Activated CD4-positive, alpha-beta memory T cell treated with anti-CD3 and anti-CD28 coated beads, Interleukin-2, amount 10 ng/mL, durations not matched to agents 7 days and 5 days (primary cell): ENCODE measurements around the gene PARVG. TPM values are rescaled to one million over a fixed set of nuclear protein-coding genes. Genes with fewer than 3 reads are reported as not detected.

Source experiments
- CTCF ChIA-PET: fragments of 350-600 bp; sonication (Branson Sonifier 250); formaldehyde crosslinking; loops from one replicate; lab custom pipeline; 2021; ENCODE audit warnings: antibody characterized with exemption, inconsistent platforms; lab: Charles Lee
- POLR2A ChIA-PET: fragments of 350-600 bp; sonication (Branson Sonifier 250); formaldehyde crosslinking; loops from one replicate; lab custom pipeline; 2021; ENCODE audit warnings: antibody characterized with exemption; lab: Charles Lee
- DNase-seq: peaks from one replicate; pipeline ENCODE4 v3.0.0-alpha.2; 2020
- H3K27ac Mint-ChIP-seq: one replicate; pipeline ENCODE4 v1.8.0; 2021; ENCODE audit warnings: mild to moderate bottlenecking, mixed read lengths
- H3K27me3 Mint-ChIP-seq: one replicate; pipeline ENCODE4 v1.8.0; 2021; ENCODE audit warnings: mixed read lengths
- H3K36me3 Mint-ChIP-seq: one replicate; pipeline ENCODE4 v1.8.0; 2021; ENCODE audit warnings: low read depth, mixed read lengths
- H3K4me1 Mint-ChIP-seq: one replicate; pipeline ENCODE4 v1.8.0; 2021; ENCODE audit warnings: mixed read lengths
- H3K4me3 Mint-ChIP-seq: one replicate; pipeline ENCODE4 v1.8.0; 2021; ENCODE audit warnings: mild to moderate bottlenecking, mixed read lengths
- H3K9me3 Mint-ChIP-seq: one replicate; pipeline ENCODE4 v1.8.0; 2021; ENCODE audit warnings: mixed read lengths
- total RNA-seq, 2 experiments: library from RNA; stranded (reverse); gene quantifications; one replicate each; pipeline ENCODE4 v1.2.3, GENCODE V29; 2021

PARVG gene
- total RNA-seq, 2 experiments from 2014 or later: 123 to 128 TPM

DNA sequence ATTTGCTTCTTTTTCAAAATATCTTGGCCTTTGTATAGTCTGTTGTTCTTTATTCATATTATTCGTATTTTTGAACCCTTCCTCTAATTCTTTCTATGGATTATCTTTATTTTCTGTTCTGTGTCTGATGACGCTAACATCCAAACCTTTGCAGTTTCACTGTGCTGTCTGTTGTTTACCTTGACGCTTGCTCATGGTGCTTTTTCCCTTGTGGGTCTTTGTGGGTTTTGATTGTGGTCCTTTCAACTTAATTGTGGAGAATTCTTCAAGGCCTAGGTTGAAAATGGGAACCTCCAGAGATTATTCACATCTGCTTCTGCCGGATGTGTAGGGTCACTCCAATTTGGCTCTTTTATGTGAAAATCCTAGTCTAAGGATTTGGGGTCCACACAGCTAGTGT, 34.6 kb downstream of the PARVG start:
- no peaks in the 10 kb centered on the region for H3K4me1 Mint-ChIP-seq
- H3K36me3 Mint-ChIP-seq: no peaks in the 10 kb centered on the region
- no peak overlapping the region for H3K4me3 Mint-ChIP-seq
- H3K9me3 Mint-ChIP-seq: no peaks in the 10 kb centered on the region
- no peaks in the 10 kb centered on the region for H3K27me3 Mint-ChIP-seq
- ChIA-PET CTCF (no interaction called here), POLR2A (interaction anchor here (1.0 kb wide), 1 partner anchor 8 kb away, joined by 3 read pairs; no protein-coding TSS in a partner anchor)
- no peak for DNase-seq
- no peak overlapping the region for H3K27ac Mint-ChIP-seq

DNA sequence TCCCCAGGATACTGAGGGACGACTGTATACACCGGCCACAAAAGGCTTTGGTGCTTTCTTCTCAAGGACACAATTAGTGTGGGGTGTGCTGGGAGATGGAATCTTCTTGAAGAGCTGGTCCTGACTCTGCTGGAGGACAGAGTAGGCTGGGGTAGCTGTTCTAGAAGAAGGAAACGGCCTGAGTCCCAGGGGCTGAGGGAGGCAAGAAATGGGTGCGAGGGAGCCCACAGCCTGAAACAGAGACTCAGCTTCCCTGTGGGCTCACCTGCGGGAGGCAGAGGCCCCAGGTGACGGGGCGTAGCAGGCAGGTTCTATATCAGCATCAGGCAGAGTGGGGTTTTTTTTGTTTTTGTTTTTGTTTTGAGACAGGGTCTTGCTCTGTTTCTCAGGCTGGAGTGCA, 36.6 kb downstream of the PARVG start:
- Mint-ChIP-seq H3K4me3 (no peak overlapping the region), H3K4me1 (no peaks in the 10 kb centered on the region), H3K36me3 (no peaks in the 10 kb centered on the region), H3K9me3 (no peaks in the 10 kb centered on the region), H3K27me3 (peaks cover 3% of the 10 kb centered on the region), H3K27ac (no peak overlapping the region)
- CTCF ChIA-PET: no interaction called here
- no peak for DNase-seq
- POLR2A ChIA-PET: no interaction called here

DNA sequence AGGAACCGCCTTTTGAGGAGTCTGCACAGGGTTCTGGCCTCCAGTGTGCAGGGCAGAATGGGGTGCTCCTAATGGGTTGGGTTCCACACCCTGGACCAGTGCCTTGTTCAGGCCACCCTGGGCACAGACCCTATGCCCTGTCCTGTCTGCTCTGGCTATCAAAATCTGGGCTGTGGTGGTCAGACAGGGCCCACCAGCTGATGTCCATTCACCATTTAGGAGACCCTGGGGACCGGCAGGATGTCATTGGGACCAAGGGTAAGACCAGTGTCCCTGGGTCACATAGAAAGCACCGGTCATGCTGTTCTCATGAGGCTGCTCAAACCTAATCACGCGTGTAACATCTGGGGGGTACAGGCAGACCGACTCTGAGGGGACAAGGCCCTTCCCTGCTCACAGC, 37.3 kb downstream of the PARVG start:
- Mint-ChIP-seq H3K27ac (no peak overlapping the region), H3K4me3 (no peak overlapping the region), H3K9me3 (no peaks in the 10 kb centered on the region), H3K4me1 (no peaks in the 10 kb centered on the region), H3K27me3 (peaks cover 3% of the 10 kb centered on the region), H3K36me3 (no peaks in the 10 kb centered on the region)
- ChIA-PET CTCF (no interaction called here), POLR2A (no interaction called here)
- DNase-seq: no peak

DNA sequence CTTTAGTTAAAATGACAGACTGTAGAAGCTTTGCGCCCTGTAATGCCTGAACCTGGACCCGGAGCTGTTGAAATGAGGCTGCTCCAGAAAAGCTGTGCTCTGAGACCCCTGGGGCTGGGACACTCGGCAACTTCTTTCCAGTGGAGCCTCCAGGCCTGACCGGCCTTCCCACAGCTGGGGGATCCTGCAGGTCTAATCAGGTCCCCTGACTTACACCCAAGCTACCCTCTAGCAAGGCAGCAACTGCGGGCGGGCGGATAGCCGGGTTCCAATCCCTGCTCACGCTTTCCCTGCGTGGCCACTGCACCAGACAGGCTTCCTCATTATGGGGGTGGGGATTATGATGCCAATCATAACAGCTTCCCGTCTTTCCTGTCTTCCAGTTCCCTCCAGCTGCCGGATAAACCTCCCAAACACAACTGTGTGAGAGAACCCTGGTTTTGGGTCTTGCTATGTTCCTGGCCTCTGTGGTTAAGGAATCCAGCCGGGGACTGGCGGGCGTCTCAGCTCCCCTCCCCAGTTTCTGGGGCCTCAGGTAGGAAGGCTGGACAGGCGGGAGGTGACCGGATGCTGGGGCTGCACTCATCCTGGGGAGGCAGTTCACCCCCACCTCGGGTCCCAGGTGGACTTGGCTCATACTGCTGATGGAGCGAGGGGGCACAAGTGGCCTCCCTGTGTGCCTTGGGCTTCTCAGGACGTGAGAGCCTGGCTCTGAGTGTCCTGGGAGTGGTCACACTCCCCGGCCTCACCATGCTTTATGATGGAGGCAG, 38.6 kb downstream of the PARVG start:
- peaks cover 3% of the 10 kb centered on the region for H3K27me3 Mint-ChIP-seq
- no peak for DNase-seq
- ChIA-PET POLR2A (no interaction called here), CTCF (no interaction called here)
- H3K4me3 Mint-ChIP-seq: no peak overlapping the region
- H3K36me3 Mint-ChIP-seq: no peaks in the 10 kb centered on the region
- no peaks in the 10 kb centered on the region for H3K4me1 Mint-ChIP-seq
- H3K9me3 Mint-ChIP-seq: no peaks in the 10 kb centered on the region
- H3K27ac Mint-ChIP-seq: no peak overlapping the region

DNA sequence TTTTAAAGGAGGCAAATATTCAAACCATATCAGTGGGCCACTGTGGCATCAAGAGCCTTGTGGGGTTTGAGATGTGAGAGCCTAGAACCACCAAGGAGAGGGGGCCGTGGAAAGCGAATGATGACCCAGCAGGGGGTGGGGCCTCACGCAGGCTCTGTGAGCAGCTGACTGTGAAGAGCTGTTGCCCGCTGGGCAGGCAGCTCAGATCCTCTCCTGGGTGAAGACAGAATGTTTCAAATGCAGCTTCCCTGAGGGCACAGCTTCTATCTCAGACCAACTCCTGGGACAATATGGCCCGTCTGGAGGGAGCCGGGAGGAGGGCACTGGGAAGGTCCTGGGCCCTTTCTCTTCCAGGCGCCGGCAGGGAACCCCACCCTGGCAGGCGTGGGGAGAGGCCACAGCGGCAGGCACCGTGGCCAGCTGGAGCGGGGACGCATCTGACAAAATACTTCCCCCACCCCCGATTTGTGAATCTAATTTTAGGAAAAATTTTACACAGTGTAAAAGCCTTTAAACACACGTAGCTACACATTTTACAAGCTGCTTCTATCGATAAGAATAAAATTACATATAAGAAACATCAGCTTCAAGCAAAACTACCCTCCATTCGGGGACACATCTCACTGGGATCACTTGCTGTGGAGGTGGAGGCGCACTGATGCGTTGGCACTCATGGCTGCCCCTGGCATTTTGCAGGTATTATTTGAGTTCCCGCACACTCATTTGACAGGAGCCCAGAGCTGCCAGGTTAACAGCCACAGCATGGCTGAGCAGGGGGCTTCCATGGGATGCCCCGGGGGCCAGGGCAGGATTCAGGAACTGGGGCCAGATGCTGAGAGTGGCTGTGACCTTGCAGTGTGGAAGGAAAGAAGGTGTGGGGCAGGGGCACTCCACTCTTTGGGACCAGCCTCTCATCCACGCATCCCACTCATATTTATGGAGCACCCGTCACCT, 40.3 kb downstream of the PARVG start:
- no peak for DNase-seq
- H3K4me1 Mint-ChIP-seq: no peaks in the 10 kb centered on the region
- no peaks in the 10 kb centered on the region for H3K36me3 Mint-ChIP-seq
- no peak overlapping the region for H3K27ac Mint-ChIP-seq
- no peaks in the 10 kb centered on the region for H3K9me3 Mint-ChIP-seq
- peaks cover 11% of the 10 kb centered on the region for H3K27me3 Mint-ChIP-seq
- ChIA-PET CTCF (interaction anchor here (0.6 kb wide), 1 partner anchor 30 kb away, joined by 3 read pairs; no protein-coding TSS in a partner anchor), POLR2A (no interaction called here)
- H3K4me3 Mint-ChIP-seq: no peak overlapping the region

DNA sequence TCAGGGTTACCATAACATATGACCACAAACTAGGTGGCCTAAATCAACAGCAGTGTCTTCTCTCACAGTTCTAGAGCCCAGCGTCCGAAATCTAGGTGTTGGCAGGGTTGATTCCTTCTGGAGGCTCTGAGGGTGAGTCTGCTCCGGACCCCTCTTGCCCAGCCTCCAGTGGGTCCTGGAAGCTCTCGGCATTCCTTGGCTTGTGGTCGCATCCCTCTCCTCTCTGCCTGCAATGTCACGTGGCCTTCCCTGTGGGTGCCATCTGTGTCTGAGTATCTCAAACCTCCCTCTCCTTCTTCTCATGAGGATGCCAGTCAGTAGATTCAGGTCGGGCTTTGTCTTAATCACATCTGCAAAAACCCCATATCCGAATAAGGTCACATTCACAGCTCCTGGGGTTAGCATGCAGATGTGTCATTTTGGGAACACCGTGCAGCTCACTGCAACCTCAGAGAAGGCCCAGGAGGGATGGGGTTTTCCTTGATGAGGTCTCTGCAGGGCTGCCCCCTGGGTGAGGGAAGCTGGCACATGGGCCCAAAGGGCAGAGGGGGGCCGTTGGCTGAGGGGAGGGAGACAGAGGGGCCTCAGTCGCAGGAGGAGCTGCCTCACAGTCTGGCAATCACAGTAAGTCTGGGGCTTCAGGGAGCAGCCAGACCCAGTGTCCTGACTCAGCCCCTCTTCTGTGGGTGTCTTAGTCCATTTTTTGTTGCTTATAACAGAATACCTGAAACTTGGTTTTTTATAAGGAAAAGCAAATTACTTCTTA, 41.2 kb downstream of the PARVG start:
- H3K27me3 Mint-ChIP-seq: peaks cover 14% of the 10 kb centered on the region
- ChIA-PET CTCF (interaction anchor here (0.6 kb wide), 1 partner anchor 30 kb away, joined by 3 read pairs; no protein-coding TSS in a partner anchor), POLR2A (no interaction called here)
- DNase-seq: no peak
- no peaks in the 10 kb centered on the region for H3K36me3 Mint-ChIP-seq
- no peak overlapping the region for H3K4me3 Mint-ChIP-seq
- H3K27ac Mint-ChIP-seq: no peak overlapping the region
- no peaks in the 10 kb centered on the region for H3K4me1 Mint-ChIP-seq
- H3K9me3 Mint-ChIP-seq: no peaks in the 10 kb centered on the region

DNA sequence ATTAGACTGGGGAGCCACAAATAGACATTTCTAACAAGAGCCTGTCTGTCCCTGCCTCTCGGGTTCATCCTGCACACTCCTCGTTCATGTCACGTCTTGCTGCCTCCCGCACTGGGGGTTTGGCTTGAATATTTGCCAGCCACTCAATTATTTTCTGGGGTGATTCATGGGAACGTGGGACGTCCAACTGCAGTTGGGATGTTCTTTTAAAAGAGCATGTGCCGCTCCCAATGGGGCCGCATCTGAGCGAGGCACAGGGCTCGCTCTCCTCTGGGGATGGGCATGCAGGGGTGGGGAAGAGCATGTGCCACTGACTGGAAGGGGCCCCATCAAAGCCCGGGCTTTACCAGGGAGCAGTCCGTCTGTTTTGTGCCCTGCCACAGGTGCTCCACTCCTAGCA, 43.4 kb downstream of the PARVG start:
- Mint-ChIP-seq H3K4me1 (no peaks in the 10 kb centered on the region), H3K36me3 (no peaks in the 10 kb centered on the region), H3K27ac (no peak overlapping the region), H3K27me3 (peaks cover 17% of the 10 kb centered on the region), H3K4me3 (no peak overlapping the region), H3K9me3 (no peaks in the 10 kb centered on the region)
- ChIA-PET POLR2A (no interaction called here), CTCF (no interaction called here)
- DNase-seq: no peak

DNA sequence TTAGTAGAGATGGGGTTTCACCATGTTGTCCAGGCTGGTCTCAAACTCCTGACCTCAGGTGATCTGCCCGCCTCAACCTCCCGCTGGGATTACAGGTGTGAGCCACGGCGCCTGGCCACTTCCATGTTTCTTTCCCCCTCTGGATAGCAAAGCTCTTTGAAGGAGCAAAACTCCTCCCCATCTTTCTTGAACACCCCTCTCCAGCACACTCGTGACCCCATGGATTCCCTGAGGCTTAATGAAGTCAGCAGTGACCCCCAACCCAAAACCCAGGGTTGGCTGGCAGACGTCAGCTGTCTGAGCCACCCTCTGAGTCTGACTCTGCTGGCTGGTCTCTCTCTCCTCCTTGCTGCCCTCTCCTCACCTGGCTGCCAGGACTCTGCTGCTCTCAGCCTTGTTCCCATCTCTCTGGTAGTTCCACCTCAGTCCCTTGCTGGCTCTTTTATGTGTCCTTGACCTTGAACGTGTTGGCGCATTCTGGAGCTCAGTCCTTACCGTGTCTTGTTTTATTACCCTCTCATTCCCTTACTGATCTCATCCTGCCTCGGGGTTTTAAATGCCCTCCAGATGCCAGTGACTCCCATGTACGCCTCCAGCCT, 44.5 kb downstream of the PARVG start:
- Mint-ChIP-seq H3K4me1 (no peaks in the 10 kb centered on the region), H3K9me3 (no peaks in the 10 kb centered on the region), H3K4me3 (no peak overlapping the region), H3K27me3 (peaks cover 27% of the 10 kb centered on the region), H3K36me3 (no peaks in the 10 kb centered on the region), H3K27ac (no peak overlapping the region)
- ChIA-PET POLR2A (no interaction called here), CTCF (no interaction called here)
- no peak for DNase-seq

DNA sequence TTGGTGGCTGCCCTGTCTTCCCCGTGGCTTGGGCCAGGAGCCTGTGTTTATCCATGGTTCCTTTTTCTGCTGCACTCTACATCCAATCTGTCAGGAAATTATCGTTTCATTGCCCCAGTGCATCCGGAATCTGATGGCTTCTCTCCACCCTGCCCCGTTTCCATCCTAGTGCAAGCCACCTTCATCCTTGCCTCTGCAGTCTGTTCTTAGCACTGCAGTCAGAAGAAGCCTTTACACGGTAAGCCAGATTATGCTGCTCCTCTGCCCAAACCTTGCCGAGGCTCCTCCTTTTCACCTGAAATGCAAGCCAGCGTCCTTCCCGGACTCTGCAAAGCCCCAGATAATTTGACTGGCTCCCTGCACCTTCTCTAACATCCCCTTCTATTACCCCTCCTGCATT, 45.1 kb downstream of the PARVG start:
- H3K4me1 Mint-ChIP-seq: no peaks in the 10 kb centered on the region
- H3K9me3 Mint-ChIP-seq: no peaks in the 10 kb centered on the region
- DNase-seq: no peak
- no peaks in the 10 kb centered on the region for H3K36me3 Mint-ChIP-seq
- POLR2A ChIA-PET: no interaction called here
- CTCF ChIA-PET: no interaction called here
- no peak overlapping the region for H3K4me3 Mint-ChIP-seq
- H3K27me3 Mint-ChIP-seq: peaks cover 27% of the 10 kb centered on the region
- H3K27ac Mint-ChIP-seq: no peak overlapping the region

DNA sequence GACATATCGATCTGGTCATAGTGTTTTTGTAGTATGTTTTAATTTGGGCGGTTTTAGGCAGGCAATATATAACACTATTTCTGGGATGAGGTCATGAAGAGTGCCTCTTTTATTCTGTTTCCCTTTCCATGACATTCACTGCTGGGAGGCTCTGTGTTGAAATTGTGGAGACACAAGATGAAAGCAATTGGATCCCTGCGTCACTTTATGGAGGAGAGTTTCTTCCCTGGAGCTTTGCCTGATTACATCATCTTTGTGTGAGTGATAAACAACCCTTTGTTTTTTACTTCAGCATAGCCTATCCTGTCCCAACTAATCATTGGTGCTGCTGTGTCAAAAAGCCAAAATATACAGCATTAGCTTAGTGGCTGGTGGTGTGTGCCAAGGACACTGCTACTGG, 48.6 kb downstream of the PARVG start:
- ChIA-PET POLR2A (no interaction called here), CTCF (no interaction called here)
- H3K4me1 Mint-ChIP-seq: no peaks in the 10 kb centered on the region
- DNase-seq: no peak
- no peak overlapping the region for H3K27ac Mint-ChIP-seq
- no peaks in the 10 kb centered on the region for H3K9me3 Mint-ChIP-seq
- H3K27me3 Mint-ChIP-seq: peaks cover 24% of the 10 kb centered on the region
- H3K4me3 Mint-ChIP-seq: no peak overlapping the region
- H3K36me3 Mint-ChIP-seq: no peaks in the 10 kb centered on the region

DNA sequence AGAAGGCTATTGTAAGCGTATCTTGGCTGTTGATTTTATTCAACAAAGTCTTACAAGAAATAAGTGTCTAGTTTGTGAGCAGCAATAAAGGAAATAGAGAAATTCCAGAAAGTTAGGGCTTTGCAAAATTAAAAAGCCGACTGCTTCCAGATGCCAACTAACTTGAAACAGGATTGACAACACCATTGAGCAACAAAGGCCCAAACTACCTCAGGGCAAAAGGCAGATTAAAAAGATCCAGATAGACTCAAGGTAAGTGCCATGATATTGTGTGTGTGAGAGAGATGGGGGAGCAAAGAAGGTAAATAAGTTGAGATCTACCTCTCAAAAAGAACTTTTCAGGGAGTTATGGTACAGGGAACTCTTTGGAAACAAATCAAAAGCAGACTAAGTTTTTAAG, 49.1 kb downstream of the PARVG start:
- Mint-ChIP-seq H3K27ac (no peak overlapping the region), H3K9me3 (no peaks in the 10 kb centered on the region), H3K36me3 (no peaks in the 10 kb centered on the region), H3K4me1 (no peaks in the 10 kb centered on the region), H3K4me3 (no peak overlapping the region), H3K27me3 (peaks cover 24% of the 10 kb centered on the region)
- ChIA-PET POLR2A (no interaction called here), CTCF (no interaction called here)
- no peak for DNase-seq

DNA sequence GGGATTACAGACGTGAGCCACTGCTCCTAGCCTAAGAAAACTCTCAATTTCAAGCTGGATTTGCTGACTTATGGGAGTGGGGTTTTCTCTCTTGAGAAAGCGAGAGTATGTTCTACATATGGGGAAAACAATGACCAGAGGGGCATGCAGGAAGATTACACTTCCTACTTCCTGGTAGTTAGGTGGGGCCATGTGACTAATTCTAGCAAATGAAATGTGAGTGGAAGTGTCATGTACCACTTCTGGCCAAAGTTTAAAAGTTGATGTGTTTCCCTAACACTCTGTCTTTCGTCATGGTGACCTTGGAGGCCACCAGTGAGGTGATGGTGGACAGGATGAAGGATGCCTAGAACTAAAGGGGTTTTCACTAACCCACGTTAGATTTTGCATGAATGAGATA, 50.5 kb downstream of the PARVG start:
- Mint-ChIP-seq H3K36me3 (no peaks in the 10 kb centered on the region), H3K27me3 (peaks cover 16% of the 10 kb centered on the region), H3K4me1 (no peaks in the 10 kb centered on the region), H3K27ac (no peak overlapping the region), H3K4me3 (no peak overlapping the region), H3K9me3 (no peaks in the 10 kb centered on the region)
- no peak for DNase-seq
- ChIA-PET POLR2A (no interaction called here), CTCF (no interaction called here)
